GM18511 (cell line): ENCODE results near the gene PNMA6A.
A peak's percentile ranks its signal among the peaks of the same experiment; 100 is the strongest.
"Not testable (repeated sequence)": the region's sequence is repeated elsewhere in the genome, so short reads cannot be mapped to it uniquely, and the experiment has no call there.

ENCODE experiments used
- ATAC-seq: cut with Tn5 transposase; IDR thresholded peaks from one replicate; pipeline ENCODE4 v1.9.1; 2021; ENCODE audit warnings: mild to moderate bottlenecking, moderate library complexity; ENCODE audit not compliant: unreplicated experiment

PNMA6A gene

GRCh38 chrX:153071909-153072583 is at the start of gene PNMA6A:
PNMA6A (plus strand) TSS chrX:153072454; CDS start chrX:153073063, 609 bp downstream.
- peak; percentile 60 for ATAC-seq

GRCh38 chrX:153026501-153026900 is 45.8 kb upstream of the PNMA6A start:
- ATAC-seq: not testable (repeated sequence)

GRCh38 chrX:153028487-153028886 is 43.8 kb upstream of the PNMA6A start:
- ATAC-seq: not testable (repeated sequence)

GRCh38 chrX:153029162-153029561 is 43.1 kb upstream of the PNMA6A start:
- no peak for ATAC-seq

GRCh38 chrX:153029875-153030274 is 42.4 kb upstream of the PNMA6A start:
- ATAC-seq: no peak

- ATAC-seq: no peak
Measured at GRCh38 chrX:153030801-153031200, 41.5 kb upstream of the PNMA6A start.

GRCh38 chrX:153032397-153033118 is 39.7 kb upstream of the PNMA6A start:
- ATAC-seq: peak; percentile 85

GRCh38 chrX:153049093-153049492 is 23.2 kb upstream of the PNMA6A start:
- no peak for ATAC-seq

GRCh38 chrX:153052534-153052933 is 19.7 kb upstream of the PNMA6A start:
- no peak for ATAC-seq

GRCh38 chrX:153055871-153056749 is 16.1 kb upstream of the PNMA6A start, which contains the start of gene PNMA3:
PNMA3 (plus strand) TSS chrX:153056470; CDS start chrX:153057056, 586 bp downstream.
- no peak for ATAC-seq

- no peak for ATAC-seq
Measured at GRCh38 chrX:153057281-153057680, 15.0 kb upstream of the PNMA6A start.

GRCh38 chrX:153059191-153060094 is 12.8 kb upstream of the PNMA6A start:
- no peak for ATAC-seq

- no peak for ATAC-seq
Measured at GRCh38 chrX:153060095-153060445, 12.2 kb upstream of the PNMA6A start.

- no peak for ATAC-seq
Measured at GRCh38 chrX:153061732-153062131, 10.5 kb upstream of the PNMA6A start.

GRCh38 chrX:153063315-153063714 is 8.9 kb upstream of the PNMA6A start:
- no peak for ATAC-seq

- no peak for ATAC-seq
Measured at GRCh38 chrX:153064061-153064460, 8.2 kb upstream of the PNMA6A start.

- no peak for ATAC-seq
Measured at GRCh38 chrX:153065389-153065788, 6.9 kb upstream of the PNMA6A start.

- not testable (repeated sequence) for ATAC-seq
Measured at GRCh38 chrX:153066402-153066801, 5.9 kb upstream of the PNMA6A start.

- ATAC-seq: not testable (repeated sequence)
Measured at GRCh38 chrX:153073331-153073730, 1.1 kb downstream of the PNMA6A start.

GRCh38 chrX:153074262-153074899 is 2.1 kb downstream of the PNMA6A start:
- no peak for ATAC-seq
